Keratinocyte (primary cell): Measurements from ENCODE around the gene TTC32. TPM values are rescaled to one million over a fixed set of nuclear protein-coding genes. Genes with fewer than 3 reads are reported as not detected.

ENCODE experiments used
- DNase-seq: peaks from one replicate; pipeline ENCODE4 v3.0.0-alpha.2; 2011; ENCODE audit warnings: low read depth, missing footprints, low spot score
- FAIRE-seq: peaks from 2 replicates; lab custom pipeline; 2011; peaks lifted over from hg19 to GRCh38; lab: Jason Lieb, UNC
- H2AFZ ChIP-seq: 2 replicates; pipeline ENCODE4 v1.6.0; 2012; ENCODE audit warnings: low read length, control low read depth, inconsistent platforms; ENCODE audit not compliant: control insufficient read depth
- H3K27ac ChIP-seq: 2 replicates; pipeline ENCODE4 v1.5.1; 2011; ENCODE audit warnings: low read length; ENCODE audit not compliant: control insufficient read depth, insufficient read depth
- H3K27me3 ChIP-seq: 3 replicates; pipeline ENCODE4 v1.6.0; 2011; ENCODE audit warnings: low read length; ENCODE audit not compliant: control insufficient read depth, insufficient read depth; ENCODE audit errors: extremely low read depth
- H3K36me3 ChIP-seq, 2 experiments: 2 replicates in 1 of 2; 3 replicates in 1 of 2; pipeline ENCODE4 v1.5.1; 2011; ENCODE audit warnings: low read length in 2 of 2, mild to moderate bottlenecking in 1 of 2; ENCODE audit not compliant: control insufficient read depth in 2 of 2, insufficient read depth in 2 of 2; ENCODE audit errors: extremely low read depth in 1 of 2
- H3K4me1 ChIP-seq: 3 replicates; pipeline ENCODE4 v1.5.1; 2011; ENCODE audit warnings: low read length; ENCODE audit not compliant: control insufficient read depth, insufficient read depth; ENCODE audit errors: extremely low read depth
- H3K4me2 ChIP-seq: 3 replicates; pipeline ENCODE4 v1.6.0; 2011; ENCODE audit warnings: low read depth, low read length; ENCODE audit not compliant: control insufficient read depth, insufficient read depth; ENCODE audit errors: extremely low read depth
- H3K4me3 ChIP-seq, 3 experiments: fragments of 200-600 bp in 1 of 3; sonication (generic) in 1 of 3; 2 replicates in 2 of 3; 3 replicates in 1 of 3; pipeline ENCODE4 v1.5.1; 2011 to 2016; ENCODE audit warnings: low read length in 3 of 3, mild to moderate bottlenecking in 3 of 3, control low read depth in 2 of 3, inconsistent platforms in 1 of 3, low read depth in 1 of 3, mixed read lengths in 1 of 3, mixed run types in 1 of 3, moderate library complexity in 1 of 3; ENCODE audit not compliant: control insufficient read depth in 2 of 3, insufficient read depth in 2 of 3; ENCODE audit errors: extremely low read depth in 1 of 3
- H3K79me2 ChIP-seq: 2 replicates; pipeline ENCODE4 v1.6.0; 2012; ENCODE audit warnings: low read length; ENCODE audit not compliant: control insufficient read depth, insufficient read depth
- H3K9ac ChIP-seq: 3 replicates; pipeline ENCODE4 v1.6.0; 2011; ENCODE audit warnings: low read length; ENCODE audit not compliant: control insufficient read depth, insufficient read depth; ENCODE audit errors: extremely low read depth
- H3K9me1 ChIP-seq: 3 replicates; pipeline ENCODE4 v1.6.0; 2011; ENCODE audit warnings: low read length; ENCODE audit not compliant: control insufficient read depth, insufficient read depth; ENCODE audit errors: extremely low read depth
- H3K9me3 ChIP-seq: 2 replicates; pipeline ENCODE4 v1.5.1; 2012; ENCODE audit warnings: low read depth, low read length; ENCODE audit not compliant: control insufficient read depth
- H4K20me1 ChIP-seq: 3 replicates; pipeline ENCODE4 v1.6.0; 2011; ENCODE audit warnings: low read length; ENCODE audit not compliant: control insufficient read depth, insufficient read depth; ENCODE audit errors: extremely low read depth
- EZH2 ChIP-seq: IDR thresholded peaks from one replicate; pipeline ENCODE4 v1.6.1; 2012; ENCODE audit warnings: inconsistent platforms, mild to moderate bottlenecking, low read length, moderate library complexity
- dilution Hi-C: fragments of 300-500 bp; cut with MboI; formaldehyde crosslinking; loops from one replicate; pipeline ENCODE4 v1.7.0; 2020; ENCODE audit warnings: low sequenced_read_pairs; ENCODE audit not compliant: extremely low pct_ligation_motif_present
- polyA plus RNA-seq, 5 experiments: library from polyadenylated mRNA; depleted of rRNA in 3 of 5; stranded (reverse) in 3 of 5; stranded (forward) in 1 of 5; unstranded in 1 of 5; fragments of >200 nt; gene quantifications; 1 replicate in 1 of 5; 2 replicates in 3 of 5; 3 replicates in 1 of 5; pipeline versions ENCODE4 v1.2.1 to v1.2.3, GENCODE V29; 2011 to 2012; ENCODE audit warnings: missing spikeins in 2 of 5, low read depth in 1 of 5, low replicate concordance in 1 of 5
- TF ChIP-seq, protein P1 (sequence below), 3 experiments: IDR thresholded peaks in 1 of 3; conservative IDR thresholded peaks in 1 of 3; optimal IDR thresholded peaks in 1 of 3; 2 replicates in 2 of 3; 3 replicates in 1 of 3; pipeline versions ENCODE3 to v1.5.1; 2011; ENCODE audit warnings: low read length in 3 of 3, mild to moderate bottlenecking in 3 of 3, moderate library complexity in 2 of 3, control low read depth in 1 of 3, inconsistent platforms in 1 of 3; ENCODE audit not compliant: insufficient read depth in 2 of 3; ENCODE audit errors: extremely low read depth in 1 of 3

TTC32 gene
- polyA plus RNA-seq, 1 donor (not counting 4 experiments of a cell fraction or from before 2014, with no cell fraction given): 7.6 TPM

DNA sequence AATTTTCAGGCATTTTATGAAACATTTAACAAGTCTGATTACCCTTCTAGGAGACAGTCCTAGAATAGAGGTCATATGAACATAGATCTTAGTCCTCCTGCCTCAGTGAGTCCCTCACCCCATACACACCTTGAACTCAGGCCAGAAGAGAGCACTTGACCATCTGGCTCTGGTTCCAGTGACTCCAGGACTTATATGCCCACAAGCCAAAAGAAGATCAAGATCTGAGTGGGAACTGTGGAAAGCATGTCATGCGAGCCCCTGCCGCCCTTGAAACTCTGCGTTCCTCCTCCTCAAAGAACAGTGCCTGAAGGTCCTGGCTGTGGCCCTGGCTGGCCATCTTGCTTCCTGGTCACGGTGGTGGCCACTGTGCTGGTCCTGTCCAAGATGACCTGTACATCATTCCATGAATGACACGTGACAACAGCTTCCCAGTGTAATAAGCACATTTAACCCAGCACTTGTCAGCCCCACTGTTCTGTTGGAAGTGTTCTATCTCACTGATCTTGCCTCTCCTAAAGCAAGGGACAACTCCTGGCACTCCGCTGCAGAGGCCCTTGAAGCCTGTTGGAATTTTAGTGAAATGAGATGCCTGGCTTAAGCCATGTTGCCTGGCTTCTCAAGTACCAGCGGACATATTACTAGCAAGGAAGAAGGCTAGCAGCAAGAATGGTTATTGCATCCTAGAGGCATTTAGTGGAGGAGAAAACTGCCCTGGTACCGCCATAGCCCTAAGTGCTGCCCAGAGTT, 17.6 kb downstream of the TTC32 start:
- FAIRE-seq: no peak

DNA sequence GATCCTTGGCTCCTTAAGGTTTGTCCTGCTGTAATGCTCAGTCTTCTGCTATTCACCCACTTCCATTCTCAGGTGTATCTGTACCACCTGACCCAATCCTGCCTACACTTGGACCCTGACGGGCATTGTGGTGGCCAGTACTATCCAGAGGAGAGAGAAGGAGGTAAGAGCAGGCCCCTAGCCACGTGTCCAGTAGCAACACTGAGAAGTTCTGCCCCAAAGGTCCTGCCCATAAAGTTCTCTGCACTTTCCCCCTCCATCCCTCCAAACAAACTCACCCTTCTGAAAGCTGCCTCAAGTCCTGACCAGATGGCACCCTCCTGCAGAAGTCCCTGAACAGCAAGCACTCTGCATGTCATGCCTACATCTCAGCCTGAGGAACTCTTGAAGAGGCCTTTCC, 18.3 kb downstream of the TTC32 start:
- Histone ChIP-seq H3K4me3 (no peak overlapping the region), H3K9ac (no peak overlapping the region), H3K79me2 (no peaks in the 10 kb centered on the region), H3K27ac (no peak overlapping the region), H3K27me3 (no peaks in the 10 kb centered on the region), H3K9me3 (no peaks in the 10 kb centered on the region), H3K4me2 (no peak overlapping the region), H4K20me1 (no peaks in the 10 kb centered on the region), H3K9me1 (no peaks in the 10 kb centered on the region), H3K4me1 (peaks cover 7% of the 10 kb centered on the region), H2AFZ (no peak overlapping the region), H3K36me3 (no peaks in the 10 kb centered on the region)
- TF ChIP-seq, protein P1, sequence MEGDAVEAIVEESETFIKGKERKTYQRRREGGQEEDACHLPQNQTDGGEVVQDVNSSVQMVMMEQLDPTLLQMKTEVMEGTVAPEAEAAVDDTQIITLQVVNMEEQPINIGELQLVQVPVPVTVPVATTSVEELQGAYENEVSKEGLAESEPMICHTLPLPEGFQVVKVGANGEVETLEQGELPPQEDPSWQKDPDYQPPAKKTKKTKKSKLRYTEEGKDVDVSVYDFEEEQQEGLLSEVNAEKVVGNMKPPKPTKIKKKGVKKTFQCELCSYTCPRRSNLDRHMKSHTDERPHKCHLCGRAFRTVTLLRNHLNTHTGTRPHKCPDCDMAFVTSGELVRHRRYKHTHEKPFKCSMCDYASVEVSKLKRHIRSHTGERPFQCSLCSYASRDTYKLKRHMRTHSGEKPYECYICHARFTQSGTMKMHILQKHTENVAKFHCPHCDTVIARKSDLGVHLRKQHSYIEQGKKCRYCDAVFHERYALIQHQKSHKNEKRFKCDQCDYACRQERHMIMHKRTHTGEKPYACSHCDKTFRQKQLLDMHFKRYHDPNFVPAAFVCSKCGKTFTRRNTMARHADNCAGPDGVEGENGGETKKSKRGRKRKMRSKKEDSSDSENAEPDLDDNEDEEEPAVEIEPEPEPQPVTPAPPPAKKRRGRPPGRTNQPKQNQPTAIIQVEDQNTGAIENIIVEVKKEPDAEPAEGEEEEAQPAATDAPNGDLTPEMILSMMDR (optimal IDR thresholded peaks at IDR 0.05 in 1 of 3, IDR thresholded peaks at IDR 0.05 in 1 of 3, conservative IDR thresholded peaks at IDR 0.05 in 1 of 3; ENCODE audit: extremely low read depth in 1 of 3, insufficient read depth in 2 of 3, low read length in 3 of 3): no peak
- no peak for TF ChIP-seq EZH2
- DNase-seq (no peak), FAIRE-seq (no peak)
- dilution Hi-C loops: no loop called here

More for the DNA sequence above, 17.6 kb downstream of the TTC32 start:
- Histone ChIP-seq H4K20me1 (no peaks in the 10 kb centered on the region), H3K9me1 (no peaks in the 10 kb centered on the region), H3K4me1 (peaks cover 7% of the 10 kb centered on the region), H3K27ac (no peak overlapping the region), H3K4me2 (no peak overlapping the region), H3K4me3 (no peak overlapping the region), H3K79me2 (no peaks in the 10 kb centered on the region), H2AFZ (no peak overlapping the region), H3K9ac (no peak overlapping the region), H3K36me3 (no peaks in the 10 kb centered on the region), H3K9me3 (no peaks in the 10 kb centered on the region), H3K27me3 (no peaks in the 10 kb centered on the region)
- no peak for TF ChIP-seq EZH2
- TF ChIP-seq, protein P1 (optimal IDR thresholded peaks at IDR 0.05 in 1 of 3, IDR thresholded peaks at IDR 0.05 in 1 of 3, conservative IDR thresholded peaks at IDR 0.05 in 1 of 3; ENCODE audit: extremely low read depth in 1 of 3, insufficient read depth in 2 of 3, low read length in 3 of 3): no peak
- dilution Hi-C loops: no loop called here
- no peak for DNase-seq
